ENCODE results near the gene ELOVL2.

The ELOVL2 gene

DNA sequence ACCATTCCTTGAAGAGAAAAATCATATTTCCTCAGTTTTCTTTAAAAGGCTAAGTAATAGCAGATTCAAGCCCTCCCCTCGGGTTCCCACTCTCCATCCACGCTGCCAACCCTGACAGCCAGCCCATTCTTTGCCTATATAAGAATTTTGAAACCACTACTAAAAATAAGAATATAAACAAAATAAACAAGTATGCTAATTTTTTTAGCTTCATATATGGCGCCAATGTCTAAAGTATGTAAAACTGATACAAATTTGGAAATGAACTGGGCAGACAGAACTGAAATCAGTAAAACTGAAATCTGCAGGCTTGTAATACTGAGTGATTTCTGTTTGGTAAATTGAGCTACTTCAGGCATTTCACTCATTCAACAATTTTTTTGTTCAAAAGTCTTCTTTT, 19.0 kb downstream of the ELOVL2 start:
- Histone ChIP-seq H3K27ac (ENCODE audit: insufficient read depth, low read length, poor library complexity, severe bottlenecking) (no peak overlapping the region), H3K4me1 (ENCODE audit: control insufficient read depth, insufficient read depth, low read length, poor library complexity, severe bottlenecking) (no peaks in the 10 kb centered on the region), H3K9me3 (ENCODE audit: control insufficient read depth, low read length) (no peaks in the 10 kb centered on the region), H3K36me3 (ENCODE audit: control insufficient read depth, insufficient read depth, low read length) (no peaks in the 10 kb centered on the region), H3K4me3 (ENCODE audit: insufficient read depth, low read depth, low read length, poor library complexity, severe bottlenecking) (no peak overlapping the region), H3K27me3 (replicated peaks; ENCODE audit: control insufficient read depth, insufficient read depth, low read length, poor library complexity, severe bottlenecking) (no peaks in the 10 kb centered on the region)
- no peak for DNase-seq

DNA sequence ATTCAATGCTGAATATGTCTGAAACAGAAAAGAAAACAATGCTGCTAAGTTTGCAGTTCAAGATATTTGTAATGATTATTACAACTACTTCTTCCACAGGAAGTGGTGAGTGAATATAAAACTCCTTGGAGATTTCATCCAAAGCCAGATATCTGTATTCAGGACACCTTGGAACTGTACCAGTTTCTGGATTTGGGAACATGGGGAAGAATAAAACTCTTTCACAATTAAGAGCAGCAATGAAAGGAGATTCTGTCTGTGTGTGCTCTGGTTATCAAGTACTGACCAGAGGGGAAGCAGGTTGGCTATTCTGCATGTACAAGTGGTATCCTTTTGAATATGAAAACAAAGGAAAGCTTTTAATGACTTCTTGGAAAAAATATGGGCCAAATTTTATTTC, 21.1 kb downstream of the ELOVL2 start:
- Histone ChIP-seq H3K4me1 (ENCODE audit: control insufficient read depth, insufficient read depth, low read length, poor library complexity, severe bottlenecking) (no peaks in the 10 kb centered on the region), H3K36me3 (ENCODE audit: control insufficient read depth, insufficient read depth, low read length) (no peaks in the 10 kb centered on the region), H3K27ac (ENCODE audit: insufficient read depth, low read length, poor library complexity, severe bottlenecking) (no peak overlapping the region), H3K27me3 (replicated peaks; ENCODE audit: control insufficient read depth, insufficient read depth, low read length, poor library complexity, severe bottlenecking) (no peaks in the 10 kb centered on the region), H3K9me3 (ENCODE audit: control insufficient read depth, low read length) (no peaks in the 10 kb centered on the region), H3K4me3 (ENCODE audit: insufficient read depth, low read depth, low read length, poor library complexity, severe bottlenecking) (no peak overlapping the region)
- DNase-seq = no peak

- Histone ChIP-seq H3K4me1 (ENCODE audit: control insufficient read depth, insufficient read depth, low read length, poor library complexity, severe bottlenecking) (no peaks in the 10 kb centered on the region), H3K36me3 (ENCODE audit: control insufficient read depth, insufficient read depth, low read length) (no peaks in the 10 kb centered on the region), H3K9me3 (ENCODE audit: control insufficient read depth, low read length) (no peaks in the 10 kb centered on the region), H3K27me3 (replicated peaks; ENCODE audit: control insufficient read depth, insufficient read depth, low read length, poor library complexity, severe bottlenecking) (no peaks in the 10 kb centered on the region), H3K27ac (ENCODE audit: insufficient read depth, low read length, poor library complexity, severe bottlenecking) (no peak overlapping the region), H3K4me3 (ENCODE audit: insufficient read depth, low read depth, low read length, poor library complexity, severe bottlenecking) (no peak overlapping the region)
- no peak for DNase-seq
Observed at GRCh38 chr6:11021714-11022113, 22.4 kb downstream of the ELOVL2 start.

- no peak for DNase-seq
- no peaks in the 10 kb centered on the region for H3K27me3 ChIP-seq (replicated peaks; ENCODE audit: control insufficient read depth, insufficient read depth, low read length, poor library complexity, severe bottlenecking)
- H3K4me1 ChIP-seq (ENCODE audit: control insufficient read depth, insufficient read depth, low read length, poor library complexity, severe bottlenecking) = no peaks in the 10 kb centered on the region
- H3K36me3 ChIP-seq (ENCODE audit: control insufficient read depth, insufficient read depth, low read length) = no peaks in the 10 kb centered on the region
- H3K4me3 ChIP-seq (ENCODE audit: insufficient read depth, low read depth, low read length, poor library complexity, severe bottlenecking) = no peak overlapping the region
- H3K9me3 ChIP-seq (ENCODE audit: control insufficient read depth, low read length) = no peaks in the 10 kb centered on the region
- H3K27ac ChIP-seq (ENCODE audit: insufficient read depth, low read length, poor library complexity, severe bottlenecking) = no peak overlapping the region
Observed at GRCh38 chr6:11021003-11021402, 23.1 kb downstream of the ELOVL2 start.

DNA sequence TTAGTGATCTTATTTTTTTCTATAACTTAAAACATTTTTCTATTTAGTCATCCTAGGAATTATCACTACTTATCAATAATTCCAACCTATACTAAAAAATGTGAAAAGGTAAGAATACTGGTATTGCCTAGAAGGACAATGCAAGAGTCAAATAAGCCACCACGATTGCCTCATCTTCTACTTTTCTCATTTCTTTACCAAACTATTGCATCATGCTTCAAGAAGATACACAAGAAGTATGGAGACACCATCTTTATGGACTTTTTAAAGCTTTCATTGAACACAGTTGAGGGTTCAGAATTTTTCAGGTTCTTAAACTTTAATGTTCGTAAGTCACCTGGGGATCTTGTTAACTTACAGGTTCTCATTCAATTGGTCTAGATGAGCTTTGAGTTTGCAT, 25.9 kb downstream of the ELOVL2 start:
- DNase-seq = no peak
- H3K27me3 ChIP-seq (replicated peaks; ENCODE audit: control insufficient read depth, insufficient read depth, low read length, poor library complexity, severe bottlenecking) = no peaks in the 10 kb centered on the region
- H3K36me3 ChIP-seq (ENCODE audit: control insufficient read depth, insufficient read depth, low read length) = no peaks in the 10 kb centered on the region
- no peak overlapping the region for H3K4me3 ChIP-seq (ENCODE audit: insufficient read depth, low read depth, low read length, poor library complexity, severe bottlenecking)
- H3K27ac ChIP-seq (ENCODE audit: insufficient read depth, low read length, poor library complexity, severe bottlenecking) = no peak overlapping the region
- H3K4me1 ChIP-seq (ENCODE audit: control insufficient read depth, insufficient read depth, low read length, poor library complexity, severe bottlenecking) = no peaks in the 10 kb centered on the region
- H3K9me3 ChIP-seq (ENCODE audit: control insufficient read depth, low read length) = no peaks in the 10 kb centered on the region

GRCh38 chr6:11017090-11017489, 27.0 kb downstream of the ELOVL2 start:
- H3K4me1 ChIP-seq (ENCODE audit: control insufficient read depth, insufficient read depth, low read length, poor library complexity, severe bottlenecking) = no peaks in the 10 kb centered on the region
- H3K27me3 ChIP-seq (replicated peaks; ENCODE audit: control insufficient read depth, insufficient read depth, low read length, poor library complexity, severe bottlenecking) = no peaks in the 10 kb centered on the region
- H3K9me3 ChIP-seq (ENCODE audit: control insufficient read depth, low read length) = no peaks in the 10 kb centered on the region
- H3K36me3 ChIP-seq (ENCODE audit: control insufficient read depth, insufficient read depth, low read length) = no peaks in the 10 kb centered on the region
- DNase-seq = no peak
- H3K4me3 ChIP-seq (ENCODE audit: insufficient read depth, low read depth, low read length, poor library complexity, severe bottlenecking) = no peak overlapping the region
- no peak overlapping the region for H3K27ac ChIP-seq (ENCODE audit: insufficient read depth, low read length, poor library complexity, severe bottlenecking)

GRCh38 chr6:11016452-11016851, 27.7 kb downstream of the ELOVL2 start:
- DNase-seq = no peak
- H3K9me3 ChIP-seq (ENCODE audit: control insufficient read depth, low read length) = no peaks in the 10 kb centered on the region
- no peak overlapping the region for H3K4me3 ChIP-seq (ENCODE audit: insufficient read depth, low read depth, low read length, poor library complexity, severe bottlenecking)
- no peaks in the 10 kb centered on the region for H3K36me3 ChIP-seq (ENCODE audit: control insufficient read depth, insufficient read depth, low read length)
- no peaks in the 10 kb centered on the region for H3K4me1 ChIP-seq (ENCODE audit: control insufficient read depth, insufficient read depth, low read length, poor library complexity, severe bottlenecking)
- no peak overlapping the region for H3K27ac ChIP-seq (ENCODE audit: insufficient read depth, low read length, poor library complexity, severe bottlenecking)
- no peaks in the 10 kb centered on the region for H3K27me3 ChIP-seq (replicated peaks; ENCODE audit: control insufficient read depth, insufficient read depth, low read length, poor library complexity, severe bottlenecking)

DNA sequence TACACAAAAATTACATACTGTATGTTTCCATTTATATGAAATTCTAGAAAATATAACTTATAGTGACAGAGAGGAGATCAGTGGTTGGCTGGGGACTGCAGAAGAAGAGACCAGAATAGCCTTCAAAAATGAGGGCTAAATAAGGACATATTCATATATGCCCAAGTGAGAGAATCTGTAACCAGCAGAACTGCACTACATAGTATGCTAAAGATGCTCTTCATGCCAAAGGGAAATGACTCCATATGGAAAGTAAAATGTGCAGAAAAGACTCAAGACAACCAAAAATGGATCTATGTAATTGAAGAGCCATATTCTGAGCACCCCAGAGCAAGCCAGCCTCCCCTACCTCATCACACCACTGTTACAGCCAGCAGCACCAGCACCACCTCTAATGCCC, 29.0 kb downstream of the ELOVL2 start:
- Histone ChIP-seq H3K4me1 (ENCODE audit: control insufficient read depth, insufficient read depth, low read length, poor library complexity, severe bottlenecking) (no peaks in the 10 kb centered on the region), H3K27me3 (replicated peaks; ENCODE audit: control insufficient read depth, insufficient read depth, low read length, poor library complexity, severe bottlenecking) (no peaks in the 10 kb centered on the region), H3K9me3 (ENCODE audit: control insufficient read depth, low read length) (no peaks in the 10 kb centered on the region), H3K4me3 (ENCODE audit: insufficient read depth, low read depth, low read length, poor library complexity, severe bottlenecking) (no peak overlapping the region), H3K36me3 (ENCODE audit: control insufficient read depth, insufficient read depth, low read length) (no peaks in the 10 kb centered on the region), H3K27ac (ENCODE audit: insufficient read depth, low read length, poor library complexity, severe bottlenecking) (no peak overlapping the region)
- no peak for DNase-seq

- Histone ChIP-seq H3K27ac (ENCODE audit: insufficient read depth, low read length, poor library complexity, severe bottlenecking) (no peak overlapping the region), H3K4me3 (ENCODE audit: insufficient read depth, low read depth, low read length, poor library complexity, severe bottlenecking) (no peak overlapping the region), H3K9me3 (ENCODE audit: control insufficient read depth, low read length) (no peaks in the 10 kb centered on the region), H3K4me1 (ENCODE audit: control insufficient read depth, insufficient read depth, low read length, poor library complexity, severe bottlenecking) (no peaks in the 10 kb centered on the region), H3K36me3 (ENCODE audit: control insufficient read depth, insufficient read depth, low read length) (no peaks in the 10 kb centered on the region), H3K27me3 (replicated peaks; ENCODE audit: control insufficient read depth, insufficient read depth, low read length, poor library complexity, severe bottlenecking) (no peaks in the 10 kb centered on the region)
- no peak for DNase-seq
Observed at GRCh38 chr6:11013721-11014070, 30.4 kb downstream of the ELOVL2 start.

DNA sequence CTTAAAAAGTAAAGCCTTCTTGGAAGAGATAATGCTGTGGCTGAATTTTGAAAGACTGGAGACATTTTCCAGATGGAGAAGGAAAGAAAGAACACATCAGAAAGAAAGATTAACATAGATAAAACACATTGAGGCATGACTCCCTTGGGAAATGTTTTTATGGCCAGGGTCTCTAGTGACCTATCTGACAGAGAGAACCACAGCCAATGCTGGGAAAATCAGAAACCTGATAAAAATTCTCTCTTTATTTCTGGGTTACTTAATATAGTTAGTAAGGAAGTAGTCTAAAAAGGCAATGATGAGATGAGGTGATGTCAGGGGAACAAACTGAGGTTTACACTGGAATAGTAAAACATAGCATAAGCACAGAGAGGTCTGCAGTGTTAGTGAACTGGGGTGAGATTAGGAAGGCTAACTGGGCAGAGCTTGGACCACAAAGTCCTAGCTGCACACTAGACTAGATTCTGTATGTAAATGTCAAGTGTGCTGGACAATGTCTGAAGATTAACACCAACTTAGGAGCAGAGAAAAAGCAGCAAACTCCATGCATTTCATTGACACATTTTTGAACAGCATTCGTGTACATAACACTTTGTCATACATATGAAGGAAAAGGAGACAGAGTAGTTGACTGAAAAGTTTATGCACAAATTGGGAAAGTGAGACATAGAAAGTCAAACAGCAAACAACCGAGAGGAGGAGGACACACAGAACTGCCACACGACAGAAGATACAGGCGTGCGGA, 31.0 kb downstream of the ELOVL2 start:
- DNase-seq = no peak
- Histone ChIP-seq H3K27me3 (replicated peaks; ENCODE audit: control insufficient read depth, insufficient read depth, low read length, poor library complexity, severe bottlenecking) (no peaks in the 10 kb centered on the region), H3K4me1 (ENCODE audit: control insufficient read depth, insufficient read depth, low read length, poor library complexity, severe bottlenecking) (no peaks in the 10 kb centered on the region)

More for the DNA sequence above, 31.0 kb downstream of the ELOVL2 start:
- Histone ChIP-seq H3K36me3 (ENCODE audit: control insufficient read depth, insufficient read depth, low read length) (no peaks in the 10 kb centered on the region), H3K4me3 (ENCODE audit: insufficient read depth, low read depth, low read length, poor library complexity, severe bottlenecking) (no peak overlapping the region), H3K9me3 (ENCODE audit: control insufficient read depth, low read length) (no peaks in the 10 kb centered on the region), H3K27ac (ENCODE audit: insufficient read depth, low read length, poor library complexity, severe bottlenecking) (no peak overlapping the region)

Data from effector memory CD4-positive, alpha-beta T cell (primary cell).